Left kidney (tissue), 2 donors: ENCODE results near the gene F11. TPM values are rescaled to one million over a fixed set of nuclear protein-coding genes. Genes with fewer than 3 reads are reported as not detected.
"Not testable (repeated sequence)": the region's sequence is repeated elsewhere in the genome, so short reads cannot be mapped to it uniquely, and the experiment has no call there.

Experiments used
- DNase-seq: peaks from one replicate; pipeline ENCODE4 v3.0.0-alpha.2; 2013
- polyA plus RNA-seq: library from polyadenylated mRNA; unstranded; fragments of 120-200 nt; gene quantifications from one replicate; pipeline ENCODE4 v1.2.1, GENCODE V29; 2013; ENCODE audit not compliant: insufficient read length

Gene F11
- polyA plus RNA-seq, 1 donor = 5.3 TPM

DNA sequence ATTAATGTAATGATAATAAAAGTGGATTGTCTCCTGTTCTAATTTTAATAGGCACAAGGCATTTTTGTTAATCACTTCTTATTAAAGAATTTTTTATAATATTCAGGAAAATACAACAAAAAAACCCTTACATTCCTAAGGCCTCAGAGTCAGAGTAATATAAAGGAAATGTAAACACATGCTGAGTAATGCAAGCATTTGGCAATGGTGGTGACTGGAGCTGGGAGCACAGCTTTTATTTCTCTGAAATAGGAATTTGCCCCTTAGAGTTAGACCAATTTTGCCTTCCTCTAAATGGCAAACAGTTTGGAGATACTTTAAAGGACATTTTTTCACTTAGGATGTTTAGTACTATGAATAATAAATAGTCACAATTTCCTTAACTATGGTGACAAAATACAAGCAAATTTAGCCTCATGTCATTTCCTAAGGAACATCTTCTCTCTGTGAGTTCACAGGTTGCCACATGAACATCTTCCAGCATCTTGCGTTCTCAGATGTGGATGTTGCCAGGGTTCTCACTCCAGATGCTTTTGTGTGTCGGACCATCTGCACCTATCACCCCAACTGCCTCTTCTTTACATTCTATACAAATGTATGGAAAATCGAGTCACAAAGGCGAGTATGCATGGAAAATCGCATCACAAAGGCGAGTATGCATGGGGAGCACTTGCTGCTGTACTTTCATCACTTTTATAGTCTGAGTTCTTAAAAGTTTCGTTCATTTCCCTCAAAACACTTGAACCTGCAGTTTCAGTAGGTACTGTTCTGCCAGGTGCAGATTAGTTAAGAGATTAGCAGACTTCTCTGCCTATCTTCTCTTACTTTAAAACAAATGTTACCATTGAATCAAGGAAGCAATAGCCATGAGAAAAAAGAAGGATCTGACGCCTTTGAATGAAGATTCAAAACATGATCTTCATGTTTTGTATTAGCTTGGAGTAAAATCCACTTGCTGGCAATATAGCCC lies 15.9 kb upstream of the F11 start:
- no peak for DNase-seq

DNA sequence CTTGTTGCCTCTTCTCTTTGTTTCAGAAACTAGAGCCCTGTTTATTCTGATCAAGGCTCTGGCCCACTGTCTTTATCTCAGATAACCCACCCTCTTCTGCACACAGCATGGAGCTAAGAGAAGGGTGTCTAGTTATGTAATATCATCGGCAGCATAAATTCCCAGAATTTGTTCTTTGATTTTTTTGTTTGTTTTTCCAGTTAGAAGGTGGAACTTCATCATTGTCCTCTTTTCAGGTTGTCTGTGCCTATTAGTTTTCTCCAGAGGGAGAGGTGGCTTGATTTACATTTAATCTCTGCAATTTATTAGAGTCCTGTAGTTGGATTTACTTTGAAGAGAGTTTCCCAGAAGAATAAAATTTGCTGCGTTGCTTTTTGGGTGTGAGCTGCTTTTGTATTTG lies 15.2 kb upstream of the F11 start:
- no peak for DNase-seq

DNA sequence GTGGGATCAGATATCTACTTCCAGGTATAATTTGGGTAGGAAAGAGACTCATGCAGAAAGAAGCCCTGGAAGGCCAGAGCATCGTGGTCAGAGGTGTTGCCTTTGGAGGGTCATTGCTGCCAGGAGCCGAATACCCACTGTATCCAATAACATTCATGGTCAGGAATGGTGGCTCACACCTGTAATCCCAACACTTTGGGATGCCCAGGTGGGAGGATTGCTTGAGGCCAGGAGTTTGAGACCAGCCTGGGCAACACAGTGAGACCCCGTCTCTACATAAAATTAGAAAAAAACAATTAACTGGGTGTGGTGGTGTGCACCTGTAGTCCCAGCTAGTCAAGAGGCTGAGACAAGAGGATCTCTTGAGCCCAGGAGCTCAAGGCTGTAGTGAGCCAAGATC lies 10.9 kb upstream of the F11 start:
- DNase-seq = no peak

DNA sequence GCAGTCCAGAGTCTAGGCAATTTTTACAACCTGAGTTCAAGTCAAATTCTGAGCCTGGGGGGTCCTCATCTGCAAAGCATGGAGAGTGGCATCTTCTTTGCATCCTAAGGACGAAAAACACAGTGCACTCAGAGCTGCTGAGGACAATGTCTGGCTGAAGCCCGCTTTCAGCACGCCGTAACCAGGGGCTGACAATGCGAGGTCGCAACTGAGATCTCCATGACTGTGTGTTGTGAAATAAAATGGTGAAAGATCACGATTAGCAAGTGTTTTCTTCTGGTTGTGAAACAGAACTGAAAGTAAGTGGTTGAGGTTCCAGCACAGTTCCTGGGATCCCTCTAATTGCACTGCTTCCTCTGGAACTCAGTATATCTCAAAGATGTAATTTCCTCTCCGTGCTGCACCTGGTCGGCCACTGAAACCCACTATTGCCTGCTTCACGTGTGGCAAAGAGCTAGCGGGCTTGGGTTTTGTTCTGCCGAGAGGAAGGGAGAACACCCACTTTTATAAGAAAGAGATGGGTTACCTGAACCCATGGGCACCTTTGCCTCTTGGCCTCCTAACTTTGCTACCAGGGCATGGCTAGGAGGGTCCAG lies 7.7 kb upstream of the F11 start:
- no peak for DNase-seq

DNA sequence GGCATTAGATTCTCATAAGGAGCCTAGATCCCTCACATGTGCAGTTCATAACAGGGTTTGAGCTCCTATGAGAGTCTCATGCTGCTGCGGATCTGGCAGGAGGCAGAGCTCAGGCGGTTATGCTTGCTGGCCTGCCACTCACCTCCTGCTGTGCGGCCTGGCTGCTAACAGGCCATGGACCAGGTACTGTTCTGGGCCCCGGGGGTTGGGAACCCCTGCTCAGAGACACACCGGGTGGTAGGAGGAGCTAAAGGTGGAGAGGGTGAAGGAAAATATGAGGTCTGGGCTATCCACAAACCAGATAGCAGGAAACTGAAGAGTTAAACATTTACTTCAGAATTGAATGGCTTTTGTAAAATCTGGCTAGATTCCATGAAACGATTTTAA lies 5.9 kb upstream of the F11 start:
- DNase-seq = no peak

DNA sequence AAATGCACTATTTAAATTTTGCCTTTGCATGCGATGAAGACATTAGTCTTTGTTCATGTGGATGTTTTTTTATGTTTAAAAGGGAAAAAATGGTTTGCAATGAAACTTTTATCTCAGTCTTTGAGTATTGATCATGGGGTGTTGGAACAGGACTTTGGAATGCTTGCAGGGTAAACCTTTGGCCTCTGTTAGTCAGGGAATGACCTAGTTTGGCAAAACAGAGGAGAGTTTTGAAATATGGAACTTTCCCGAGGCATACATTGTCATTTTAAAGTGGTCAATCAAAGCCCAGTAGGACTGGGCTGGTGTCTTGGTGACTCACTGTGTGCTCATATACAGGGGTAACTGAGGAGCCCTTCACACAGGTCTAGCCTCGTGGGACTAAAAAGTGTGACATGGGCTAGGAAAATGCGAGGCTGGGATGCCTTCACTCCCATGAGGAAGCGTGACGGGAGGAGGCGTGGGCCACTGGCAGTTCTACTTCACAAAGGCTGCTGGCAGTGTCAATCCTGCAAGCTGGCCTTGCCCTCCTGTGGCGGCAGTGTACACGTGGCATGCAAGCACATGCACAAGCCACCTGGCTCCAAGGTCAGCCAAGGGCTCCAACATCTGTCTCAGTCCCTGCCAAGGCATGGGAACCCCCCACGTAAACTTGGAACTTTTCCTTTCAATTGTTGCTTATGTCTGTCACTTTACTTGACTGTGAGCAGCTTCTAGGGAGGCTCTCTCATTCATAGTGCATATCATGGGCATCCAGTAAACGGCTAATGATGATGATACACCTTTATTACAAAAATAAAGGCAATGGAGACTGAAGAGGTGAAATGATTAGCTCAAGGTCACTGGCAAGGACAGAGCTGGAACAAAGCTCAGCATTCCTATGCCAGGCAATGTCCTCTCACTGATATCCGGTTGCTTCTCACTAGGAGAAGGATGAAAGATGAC lies 5.2 kb upstream of the F11 start:
- DNase-seq = no peak

DNA sequence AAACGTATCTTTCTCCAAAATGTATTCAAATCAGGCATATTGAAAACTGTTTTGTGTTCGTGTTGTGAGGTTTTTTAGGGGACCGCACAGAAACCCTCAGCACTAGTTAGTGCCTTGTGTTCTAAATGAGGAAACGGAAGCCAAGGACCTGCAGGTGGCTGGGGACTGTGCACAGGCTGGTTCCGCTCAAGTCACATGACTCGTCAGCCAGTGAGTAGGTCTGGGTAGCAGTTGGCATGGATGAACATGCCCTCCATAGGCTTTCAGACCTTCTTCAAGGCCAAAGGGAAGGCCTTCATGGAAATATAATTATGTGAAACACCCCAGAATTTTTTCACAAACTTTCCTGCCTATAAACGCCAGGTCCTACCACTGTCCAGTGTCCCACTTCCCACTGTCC lies 1.3 kb upstream of the F11 start:
- DNase-seq = no peak

DNA sequence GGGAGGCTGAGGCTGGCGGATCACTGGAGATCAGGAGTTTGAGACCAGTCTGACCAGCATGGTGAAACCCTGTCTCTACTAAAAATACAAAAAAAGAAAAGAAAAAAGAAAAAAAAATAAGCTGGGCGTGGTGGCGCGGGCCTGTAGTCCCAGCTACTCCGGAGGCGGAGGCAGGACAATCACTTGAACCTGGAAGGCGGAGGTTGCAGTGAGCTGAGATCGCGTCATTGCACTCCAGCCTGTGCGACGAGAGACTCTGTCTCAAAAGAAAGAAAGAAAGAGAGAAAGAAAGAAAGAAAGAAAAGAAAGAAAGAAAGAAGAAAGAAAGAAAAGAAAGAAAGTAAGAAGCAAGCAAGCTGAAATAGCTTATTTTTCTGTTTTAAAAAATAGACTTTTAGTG lies 739 bp upstream of the F11 start:
- not testable (repeated sequence) for DNase-seq

DNA sequence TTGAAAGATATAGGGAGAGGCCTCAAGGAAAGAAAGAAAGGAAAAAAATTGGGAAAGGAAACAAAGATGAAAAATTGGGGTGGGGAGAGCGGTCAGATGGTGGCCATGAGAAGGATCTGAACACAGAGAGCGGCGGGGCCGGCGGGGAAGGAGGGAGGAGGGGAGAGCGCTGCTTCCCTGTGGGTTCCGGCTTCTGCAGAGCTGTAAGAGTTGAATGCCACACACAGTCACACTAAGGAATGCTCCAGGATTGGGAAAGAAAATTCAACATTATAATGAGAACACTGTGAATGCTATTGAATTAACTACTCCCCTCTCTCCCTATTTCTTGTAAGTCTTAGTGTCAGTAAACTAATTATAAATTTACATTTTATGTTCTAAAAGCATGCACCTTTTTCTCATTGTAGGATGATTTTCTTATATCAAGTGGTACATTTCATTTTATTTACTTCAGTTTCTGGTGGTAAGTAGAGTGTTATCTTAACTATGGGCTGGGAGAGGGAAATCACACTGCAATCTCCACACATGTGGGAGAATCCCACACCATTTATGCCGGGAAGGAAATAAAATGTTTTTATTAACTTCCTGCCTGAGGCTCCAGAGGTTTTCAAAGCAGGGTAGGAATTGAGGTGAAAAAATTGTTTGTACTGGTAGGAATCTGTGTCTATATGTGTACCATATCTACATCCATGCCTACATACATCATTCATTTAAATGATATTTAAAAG lies 904 bp downstream of the F11 start:
- peak; percentile 22 for DNase-seq

DNA sequence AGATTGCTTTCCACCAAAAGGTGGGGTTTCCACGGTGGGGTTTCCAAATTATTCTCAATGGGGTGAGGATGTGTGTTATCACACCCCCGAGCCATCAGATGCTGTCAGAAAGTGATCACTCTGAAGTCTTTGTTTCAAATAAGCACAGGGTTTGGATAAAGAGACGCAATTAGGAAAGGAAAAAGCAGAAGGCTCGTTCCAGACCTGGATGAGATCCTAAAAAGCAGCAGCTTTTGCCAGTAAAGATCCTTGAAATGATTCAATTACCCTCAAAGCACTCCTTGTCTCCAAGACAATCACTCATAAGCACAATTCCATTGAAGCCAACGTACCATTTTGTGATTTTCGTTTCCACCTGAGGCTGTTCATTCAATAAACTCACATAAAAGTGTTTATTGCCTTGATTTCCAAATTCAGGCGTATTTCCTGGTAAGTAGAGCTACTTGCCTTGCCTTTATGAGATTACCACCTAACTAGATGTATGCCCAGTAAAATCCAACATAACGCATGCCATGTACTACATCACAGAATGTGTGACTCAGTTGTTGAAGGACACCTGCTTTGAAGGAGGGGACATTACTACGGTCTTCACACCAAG lies 5.2 kb downstream of the F11 start:
- no peak for DNase-seq

DNA sequence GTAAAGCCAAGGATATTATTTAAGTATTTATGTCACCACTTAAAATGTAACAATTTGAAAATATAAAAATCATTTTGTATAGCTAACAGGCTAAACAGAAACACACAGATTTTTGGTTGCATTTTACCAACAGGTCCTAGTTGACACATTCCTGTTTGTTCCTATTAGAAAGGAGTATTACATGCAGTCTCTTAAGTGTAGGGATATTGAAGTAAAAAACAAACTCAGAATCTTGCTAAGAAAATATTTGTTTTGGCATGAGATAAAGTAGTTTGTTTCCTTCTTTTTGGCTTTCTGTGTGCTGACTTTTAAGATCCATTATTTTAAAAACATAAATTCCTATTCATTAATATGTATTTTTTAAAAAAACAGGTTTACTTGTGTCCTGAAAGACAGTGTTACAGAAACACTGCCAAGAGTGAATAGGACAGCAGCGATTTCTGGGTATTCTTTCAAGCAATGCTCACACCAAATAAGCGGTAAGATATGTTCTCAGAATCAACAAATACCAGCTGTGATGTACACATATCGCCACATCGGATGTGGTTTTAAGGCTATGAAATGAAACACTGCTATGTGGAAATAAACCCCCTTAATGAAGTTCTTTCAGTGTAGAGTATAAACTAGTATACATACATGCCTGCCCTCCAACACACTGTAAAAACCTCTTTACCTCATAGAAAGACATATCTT lies 6.9 kb downstream of the F11 start:
- DNase-seq = no peak

DNA sequence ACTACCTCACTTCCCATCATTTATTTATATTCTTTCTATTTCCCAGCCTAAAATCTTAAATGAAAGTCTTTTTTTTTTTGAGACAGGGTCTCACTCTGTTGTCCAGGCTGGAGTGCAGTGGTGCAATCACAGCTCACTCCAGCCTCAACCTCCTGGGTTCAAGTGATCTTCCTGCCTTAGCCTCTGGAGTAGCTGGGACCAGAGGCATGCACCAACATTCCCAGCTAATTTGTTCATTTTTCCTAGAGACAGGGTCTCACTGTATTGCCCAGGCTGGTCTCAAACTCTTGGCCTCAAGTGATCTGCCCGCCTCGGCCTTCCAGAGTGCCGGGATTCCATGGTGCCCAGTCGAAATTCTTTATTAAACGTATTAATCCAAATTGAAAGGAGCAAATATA lies 7.4 kb downstream of the F11 start:
- not testable (repeated sequence) for DNase-seq

DNA sequence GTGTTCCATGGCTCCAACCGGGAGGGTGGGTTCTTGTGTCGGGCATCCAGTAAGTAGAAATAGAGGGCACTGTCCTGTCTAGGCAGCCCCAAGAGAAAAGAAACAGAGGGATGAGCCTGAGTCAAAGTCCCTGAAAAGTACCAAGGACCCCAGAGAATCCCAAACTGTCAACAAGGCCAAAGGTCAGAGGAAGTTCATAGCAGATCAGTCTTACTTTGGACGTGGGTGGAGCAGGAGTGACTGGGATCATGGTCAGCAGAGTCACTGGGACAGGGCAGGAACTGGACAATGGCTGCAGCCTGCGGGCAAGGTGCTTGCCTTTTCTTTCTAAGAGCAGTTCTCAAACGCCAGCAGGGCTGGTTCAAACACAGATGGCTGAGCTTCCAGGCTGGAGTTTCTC lies 17.3 kb downstream of the F11 start:
- no peak for DNase-seq

DNA sequence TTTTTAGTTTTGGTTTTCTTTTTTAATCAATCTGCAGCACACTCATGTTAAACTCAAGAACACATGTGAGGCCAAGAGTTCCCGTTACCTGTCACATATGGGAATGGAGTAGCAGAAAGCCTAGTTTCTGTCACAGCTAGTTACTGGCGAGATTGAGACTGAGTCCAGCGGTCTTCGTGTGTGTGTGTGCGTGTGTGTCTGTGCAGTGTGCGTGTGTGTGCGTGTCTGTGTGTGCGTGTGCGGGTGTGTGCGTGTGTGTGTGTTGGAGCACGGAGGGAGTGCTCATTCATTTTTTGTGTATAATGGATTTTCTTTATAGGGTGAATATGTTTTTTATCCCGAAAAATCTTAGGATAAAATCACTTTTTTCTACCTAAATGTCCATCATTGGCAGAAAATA lies 19.2 kb downstream of the F11 start:
- DNase-seq = no peak

DNA sequence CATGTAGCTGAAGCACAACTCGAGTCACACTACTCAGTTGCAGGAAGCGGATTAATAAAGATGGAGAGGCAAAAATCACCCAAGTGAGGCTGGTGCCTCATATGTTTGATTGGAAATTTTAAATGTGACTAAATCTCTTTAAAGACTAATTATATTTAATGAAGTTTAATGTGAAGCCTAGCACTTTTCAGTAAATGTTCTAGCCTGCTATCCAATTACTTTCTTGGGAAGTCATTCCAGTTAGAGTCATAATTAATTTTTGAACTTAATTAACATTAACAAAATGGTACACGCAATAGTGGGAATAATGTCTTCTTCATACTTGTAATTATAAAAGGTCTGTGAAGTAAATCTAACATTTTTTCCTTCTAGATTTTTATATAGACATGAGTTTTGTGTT lies 20.6 kb downstream of the F11 start:
- no peak for DNase-seq

DNA sequence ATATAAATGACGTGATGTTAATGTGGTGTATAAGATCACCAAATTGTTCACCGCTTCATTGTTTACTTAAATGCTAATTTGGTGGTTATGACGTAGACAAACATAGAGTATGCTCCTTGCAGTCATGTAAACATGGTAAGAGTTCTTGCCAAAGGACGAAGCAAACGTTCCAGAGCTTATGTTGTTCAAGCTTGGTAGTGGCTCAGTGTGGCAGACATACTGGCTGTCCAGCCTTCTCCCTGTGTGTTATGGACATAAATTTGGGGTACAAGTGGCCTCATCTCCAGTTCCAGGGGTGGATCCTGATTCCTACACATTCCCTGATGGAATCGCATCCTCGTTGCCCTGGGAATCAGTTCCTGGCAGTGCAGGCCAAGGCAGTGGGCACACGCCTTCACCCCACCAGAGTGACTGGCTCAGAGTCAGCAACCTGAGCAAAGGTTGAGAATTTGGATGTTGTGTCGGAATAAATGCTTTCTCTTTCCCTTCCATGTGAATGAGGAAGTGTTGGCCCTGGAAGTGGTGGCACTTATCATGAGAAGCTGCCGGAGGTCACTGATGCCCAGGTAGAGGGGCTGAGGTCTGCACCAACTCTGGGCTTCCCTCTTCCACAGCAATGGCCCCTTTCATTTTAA lies 25.4 kb downstream of the F11 start:
- DNase-seq = no peak

DNA sequence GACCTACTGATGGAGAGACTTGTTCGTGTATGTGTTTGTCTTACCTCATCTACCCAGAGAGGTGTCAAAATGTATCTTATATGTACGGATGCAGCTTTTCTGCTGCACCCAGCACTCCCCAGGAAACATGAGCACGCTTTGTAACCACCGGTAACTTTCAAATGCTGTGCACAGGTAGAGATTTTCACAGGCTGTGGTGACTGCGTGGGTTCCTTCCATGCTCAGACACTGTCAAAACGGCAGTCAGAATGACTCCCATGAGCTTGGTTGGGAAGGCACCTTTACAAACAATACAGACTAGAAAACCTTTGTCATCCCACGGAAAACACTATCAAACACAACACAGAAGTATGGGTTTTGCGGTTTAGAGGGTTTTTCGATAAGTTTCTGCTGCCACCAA lies 28.2 kb downstream of the F11 start:
- DNase-seq = no peak

DNA sequence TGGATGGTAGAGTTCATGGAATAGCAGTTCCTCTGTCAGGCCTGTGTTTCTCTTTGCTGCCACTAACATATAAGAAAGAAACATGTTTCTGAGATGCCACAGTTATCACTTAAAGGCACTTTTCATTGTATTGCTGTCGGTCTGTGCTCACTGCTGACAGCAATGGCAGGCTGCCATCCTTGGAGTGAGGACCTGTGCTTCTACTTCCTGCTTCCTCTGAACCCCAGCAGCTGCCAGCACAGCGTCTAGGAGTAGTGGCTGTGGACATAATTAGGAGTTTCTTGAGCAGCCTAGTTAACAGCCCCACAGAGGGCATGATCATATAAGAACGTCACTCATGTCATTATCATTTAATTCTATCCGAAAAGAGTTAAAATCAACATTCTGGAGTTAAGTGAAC lies 30.5 kb downstream of the F11 start:
- no peak for DNase-seq

DNA sequence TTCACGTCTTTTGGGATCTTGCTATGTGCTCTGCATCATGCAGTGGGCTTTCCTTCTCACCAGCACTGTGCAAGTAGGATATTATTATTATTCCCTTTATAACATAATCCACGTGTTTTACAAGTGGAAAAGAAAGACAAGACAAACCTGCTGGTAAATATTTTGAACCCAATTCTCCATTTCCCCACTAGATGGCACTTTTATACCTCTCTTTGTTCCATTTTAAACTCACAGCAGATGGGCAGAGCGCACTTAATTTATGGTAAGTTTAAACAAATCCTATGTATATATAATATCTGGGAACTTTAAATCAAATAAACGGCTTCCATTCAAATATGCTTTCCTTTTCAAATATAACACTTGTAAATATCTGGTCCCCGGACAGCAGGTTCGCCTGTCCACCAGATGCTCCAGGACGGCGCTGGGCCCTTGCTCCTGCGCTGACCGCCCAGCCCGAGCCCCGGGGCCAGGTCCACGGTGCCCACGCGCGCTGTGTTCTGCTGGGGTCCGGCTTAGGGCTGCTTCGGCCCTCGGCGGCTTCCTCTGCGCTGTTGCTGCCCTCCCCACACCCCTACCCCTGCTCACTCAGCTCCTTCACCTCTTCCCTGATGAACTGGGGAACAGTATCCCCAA lies 31.1 kb downstream of the F11 start:
- peak; percentile 72 for DNase-seq
